Measurements from ENCODE around the gene MOCS3.

Gene MOCS3

DNA sequence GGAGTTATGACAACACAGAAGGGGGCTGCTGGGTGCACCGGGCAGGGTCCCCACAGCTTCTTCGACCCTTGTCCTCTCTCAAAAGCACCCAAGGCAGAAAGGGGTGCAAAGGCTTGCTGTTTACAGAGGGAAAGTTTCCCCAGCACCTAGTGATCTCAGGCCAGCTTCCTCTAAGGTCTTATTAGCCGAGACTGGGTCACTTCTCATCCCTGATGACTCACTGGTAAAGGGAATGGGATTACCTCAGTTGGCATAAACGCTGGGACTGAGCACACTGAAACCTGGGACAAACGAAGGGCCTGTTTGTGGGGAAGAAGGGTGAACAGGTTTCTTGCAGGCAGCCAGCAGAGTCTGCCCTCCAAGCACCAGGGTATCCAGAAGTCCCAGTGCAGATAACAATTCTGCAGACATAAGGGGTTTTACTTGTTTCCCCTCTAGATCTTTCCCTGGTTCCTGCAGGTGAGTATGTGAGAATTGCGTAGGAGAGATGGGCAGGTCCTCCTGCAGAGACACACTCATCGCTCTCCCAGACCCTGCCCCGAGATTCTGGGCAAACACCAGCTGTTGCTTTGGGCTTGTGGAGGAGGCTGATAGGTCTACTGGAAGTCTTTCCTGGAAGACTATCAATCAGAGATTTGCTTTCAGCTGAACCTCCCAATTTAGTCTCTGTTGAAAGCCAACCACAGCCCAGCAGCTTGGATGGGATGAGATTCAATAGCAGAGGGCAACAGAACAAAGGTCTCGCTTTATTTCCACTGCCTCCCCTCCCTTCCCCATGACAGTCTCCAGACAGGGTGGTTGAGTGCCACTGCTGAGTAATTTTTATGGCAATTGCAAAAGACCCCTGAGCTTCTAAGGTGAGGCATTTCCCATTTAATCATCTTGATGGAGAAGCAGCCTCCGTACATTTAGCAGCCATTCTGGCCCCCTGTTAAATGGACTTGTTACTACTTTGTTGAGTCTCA, 38.6 kb downstream of the MOCS3 start:
- TF ChIP-seq, protein P1, sequence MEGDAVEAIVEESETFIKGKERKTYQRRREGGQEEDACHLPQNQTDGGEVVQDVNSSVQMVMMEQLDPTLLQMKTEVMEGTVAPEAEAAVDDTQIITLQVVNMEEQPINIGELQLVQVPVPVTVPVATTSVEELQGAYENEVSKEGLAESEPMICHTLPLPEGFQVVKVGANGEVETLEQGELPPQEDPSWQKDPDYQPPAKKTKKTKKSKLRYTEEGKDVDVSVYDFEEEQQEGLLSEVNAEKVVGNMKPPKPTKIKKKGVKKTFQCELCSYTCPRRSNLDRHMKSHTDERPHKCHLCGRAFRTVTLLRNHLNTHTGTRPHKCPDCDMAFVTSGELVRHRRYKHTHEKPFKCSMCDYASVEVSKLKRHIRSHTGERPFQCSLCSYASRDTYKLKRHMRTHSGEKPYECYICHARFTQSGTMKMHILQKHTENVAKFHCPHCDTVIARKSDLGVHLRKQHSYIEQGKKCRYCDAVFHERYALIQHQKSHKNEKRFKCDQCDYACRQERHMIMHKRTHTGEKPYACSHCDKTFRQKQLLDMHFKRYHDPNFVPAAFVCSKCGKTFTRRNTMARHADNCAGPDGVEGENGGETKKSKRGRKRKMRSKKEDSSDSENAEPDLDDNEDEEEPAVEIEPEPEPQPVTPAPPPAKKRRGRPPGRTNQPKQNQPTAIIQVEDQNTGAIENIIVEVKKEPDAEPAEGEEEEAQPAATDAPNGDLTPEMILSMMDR (IDR thresholded peaks at IDR 0.05): no peak
- peaks cover 0 to 52% of the 10 kb centered on the region in 2 donors for H3K27me3 ChIP-seq
- intact Hi-C loops (cut with DNase I; ENCODE audit: low total_unique reads): no loop called here

DNA sequence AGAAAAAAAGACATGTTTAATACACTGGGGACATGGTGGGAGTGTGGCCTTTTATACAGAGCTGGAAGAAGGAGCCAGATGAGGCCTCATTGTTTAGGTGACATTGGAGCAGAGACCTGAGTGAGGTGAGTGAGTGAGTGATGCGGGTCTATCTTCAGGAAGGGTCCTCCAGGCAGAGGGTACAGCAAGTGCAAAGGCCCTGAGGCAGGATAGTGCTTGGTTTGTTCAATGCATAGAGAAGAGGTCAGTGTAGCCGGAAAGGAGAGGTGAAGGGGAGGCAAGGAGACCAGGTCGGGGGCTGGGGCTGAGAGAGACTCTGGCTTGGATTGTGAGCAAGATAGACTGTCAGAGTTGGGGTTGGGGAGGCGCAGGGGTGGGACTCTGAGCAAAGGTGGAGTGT, 40.7 kb downstream of the MOCS3 start:
- DNase-seq: no peak
- Histone ChIP-seq H3K4me1 (no peaks in the 10 kb centered on the region), H3K36me3 (no peaks in the 10 kb centered on the region), H3K4me3 (no peak overlapping the region), H3K27me3 (peaks cover 0 to 57% of the 10 kb centered on the region in 2 donors), H3K9me3 (no peaks in the 10 kb centered on the region), H3K27ac (no peak overlapping the region)
- TF ChIP-seq, protein P1 (IDR thresholded peaks at IDR 0.05): no peak
- intact Hi-C loops (cut with DNase I; ENCODE audit: low total_unique reads): no loop called here

More for the DNA sequence above, 38.6 kb downstream of the MOCS3 start:
- H3K4me3 ChIP-seq: no peak overlapping the region
- H3K27ac ChIP-seq: no peak overlapping the region
- DNase-seq: no peak
- H3K9me3 ChIP-seq: no peaks in the 10 kb centered on the region
- no peaks in the 10 kb centered on the region for H3K36me3 ChIP-seq
- no peaks in the 10 kb centered on the region for H3K4me1 ChIP-seq

DNA sequence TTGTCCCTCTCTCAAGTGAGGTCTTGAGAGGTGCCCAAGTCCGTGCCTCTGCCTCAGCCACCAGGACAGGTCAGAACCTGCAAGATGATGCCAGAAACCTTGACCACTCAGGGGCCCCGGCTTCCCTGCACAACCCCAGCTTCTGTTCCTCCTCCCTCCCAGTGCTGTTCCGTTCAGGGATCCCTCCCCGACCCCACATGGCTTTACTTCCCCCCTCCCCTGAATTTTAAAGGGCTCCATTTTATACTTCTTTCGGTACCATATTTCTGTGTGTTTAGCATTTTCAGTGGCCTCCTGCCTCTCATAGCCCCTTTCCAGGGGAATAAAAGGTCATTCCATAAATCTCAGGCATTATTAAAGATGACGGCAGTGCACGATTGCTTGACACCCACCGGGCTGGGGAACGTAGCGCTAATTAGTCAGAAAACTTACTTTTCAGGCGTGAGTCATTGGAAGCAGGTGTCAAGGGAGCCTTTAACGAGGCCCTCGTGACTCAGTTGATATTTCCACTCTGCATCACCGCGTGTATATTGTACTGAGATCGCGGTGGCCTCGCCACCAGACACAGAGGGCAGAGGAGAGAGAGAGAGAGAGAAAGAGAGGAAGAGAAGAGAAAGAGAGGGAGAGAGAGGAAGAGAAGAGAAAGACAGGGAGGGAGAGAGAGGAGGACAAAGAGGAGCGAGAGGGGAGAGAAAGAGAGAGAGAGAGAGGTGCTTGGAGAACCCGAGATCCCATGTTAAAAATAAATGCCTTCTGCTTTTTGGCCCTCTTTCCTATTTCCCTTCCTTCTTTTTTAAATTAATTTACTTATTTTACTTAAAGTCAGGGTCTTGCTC, 43.0 kb downstream of the MOCS3 start:
- Histone ChIP-seq H3K4me3 (no peak overlapping the region), H3K36me3 (no peaks in the 10 kb centered on the region), H3K27me3 (peaks cover 0 to 57% of the 10 kb centered on the region in 2 donors), H3K9me3 (no peaks in the 10 kb centered on the region), H3K27ac (no peak overlapping the region), H3K4me1 (no peaks in the 10 kb centered on the region)
- no peak for DNase-seq
- TF ChIP-seq, protein P1 (IDR thresholded peaks at IDR 0.05): no peak
- intact Hi-C loops (cut with DNase I; ENCODE audit: low total_unique reads): no loop called here

DNA sequence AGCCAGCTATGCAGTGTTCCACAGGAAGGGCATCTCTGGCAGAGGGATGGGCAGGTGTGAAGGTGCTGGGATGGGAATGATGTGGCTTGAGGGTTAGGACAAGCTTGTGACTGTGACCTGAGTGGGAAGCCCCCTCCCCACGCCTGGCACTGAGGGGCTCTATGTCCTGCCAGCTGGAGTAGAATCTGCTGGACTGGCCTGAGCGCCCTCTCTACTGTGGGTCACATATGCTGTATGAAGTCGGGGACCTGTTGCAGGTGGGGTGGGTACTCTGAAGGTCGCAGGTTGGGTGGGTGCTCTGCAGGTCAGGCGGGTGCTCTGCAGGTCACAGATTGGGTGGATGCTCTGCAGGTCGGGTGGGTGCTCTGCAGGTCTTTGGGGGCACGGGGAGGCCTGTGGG, 44.0 kb downstream of the MOCS3 start:
- Histone ChIP-seq H3K4me3 (no peak overlapping the region), H3K9me3 (no peaks in the 10 kb centered on the region), H3K36me3 (no peaks in the 10 kb centered on the region), H3K27me3 (peaks cover 0 to 53% of the 10 kb centered on the region in 2 donors), H3K27ac (no peak overlapping the region), H3K4me1 (no peaks in the 10 kb centered on the region)
- no peak for DNase-seq
- TF ChIP-seq, protein P1 (IDR thresholded peaks at IDR 0.05): no peak
- intact Hi-C loops (cut with DNase I; ENCODE audit: low total_unique reads): no loop called here

DNA sequence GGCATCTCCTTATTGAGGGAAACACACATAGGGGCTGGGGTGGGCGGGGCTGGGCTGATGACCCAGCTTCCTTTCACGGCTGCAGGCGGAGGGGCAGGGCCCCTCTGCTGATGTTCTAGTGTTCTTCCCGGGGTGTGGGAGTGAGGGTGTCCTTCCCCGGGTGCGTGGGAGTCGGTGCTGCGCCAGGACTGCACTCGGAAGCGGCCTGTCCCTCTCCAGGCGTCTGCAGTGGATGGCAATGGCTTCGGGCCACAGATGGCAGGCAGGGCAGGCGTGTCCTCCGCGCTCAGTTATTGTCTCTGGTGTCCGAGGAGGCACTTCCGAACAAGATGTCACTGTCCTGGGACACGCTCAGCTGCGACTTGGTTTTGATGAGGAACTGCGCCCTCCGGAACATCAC, 45.1 kb downstream of the MOCS3 start:
- TF ChIP-seq, protein P1 (IDR thresholded peaks at IDR 0.05): no peak
- no peaks in the 10 kb centered on the region for H3K36me3 ChIP-seq
- no peak for DNase-seq
- no peaks in the 10 kb centered on the region for H3K4me1 ChIP-seq
- no peak overlapping the region for H3K4me3 ChIP-seq
- H3K27me3 ChIP-seq: peaks cover 0 to 48% of the 10 kb centered on the region in 2 donors
- intact Hi-C loops (cut with DNase I; ENCODE audit: low total_unique reads): no loop called here
- no peaks in the 10 kb centered on the region for H3K9me3 ChIP-seq
- H3K27ac ChIP-seq: no peak overlapping the region
